Smooth muscle cell (in vitro differentiated cells): ENCODE results near the gene MEGF10. TPM values are rescaled to one million over a fixed set of nuclear protein-coding genes. Genes with fewer than 3 reads are reported as not detected.

ENCODE experiments used
- DNase-seq: peaks from one replicate; lab custom pipeline; 2025; ENCODE audit not compliant: unreplicated experiment; lab: John Stamatoyannopoulos, UW
- H2AFZ ChIP-seq: fragments of 200-600 bp; sonication (generic); 2 replicates; pipeline ENCODE4 v1.6.0; 2016; ENCODE audit warnings: antibody characterized with exemption, low read depth, mild to moderate bottlenecking
- H3F3A ChIP-seq: fragments of 200-600 bp; sonication (generic); 2 replicates; pipeline ENCODE4 v1.6.0; 2017; ENCODE audit warnings: antibody characterized with exemption, low read depth
- H3K27ac ChIP-seq: fragments of 200-600 bp; sonication (generic); 2 replicates; pipeline ENCODE4 v1.5.1; 2016; ENCODE audit warnings: low read depth, mild to moderate bottlenecking
- H3K27me3 ChIP-seq: fragments of 200-600 bp; sonication (generic); 2 replicates; pipeline ENCODE4 v1.6.1; 2016; ENCODE audit warnings: low read depth, mild to moderate bottlenecking
- H3K36me3 ChIP-seq: fragments of 200-600 bp; sonication (generic); 2 replicates; pipeline ENCODE4 v1.5.1; 2016; ENCODE audit warnings: low read depth
- H3K4me1 ChIP-seq: fragments of 200-600 bp; sonication (generic); 2 replicates; pipeline ENCODE4 v1.5.1; 2016; ENCODE audit warnings: low read depth
- H3K4me2 ChIP-seq: fragments of 200-600 bp; sonication (generic); 2 replicates; pipeline ENCODE4 v1.6.0; 2016; ENCODE audit warnings: mild to moderate bottlenecking
- H3K4me3 ChIP-seq: fragments of 200-600 bp; sonication (generic); 2 replicates; pipeline ENCODE4 v1.5.1; 2016; ENCODE audit warnings: mild to moderate bottlenecking
- H3K79me2 ChIP-seq: fragments of 200-600 bp; sonication (generic); 2 replicates; pipeline ENCODE4 v1.6.0; 2016; ENCODE audit warnings: low read depth, mild to moderate bottlenecking
- H3K9ac ChIP-seq: fragments of 200-600 bp; sonication (generic); 2 replicates; pipeline ENCODE4 v1.6.0; 2016; ENCODE audit warnings: low read depth
- H3K9me3 ChIP-seq: fragments of 200-600 bp; sonication (generic); replicated peaks from 2 replicates; pipeline ENCODE4 v1.5.1; 2016; ENCODE audit warnings: low read depth
- H4K20me1 ChIP-seq: fragments of 200-600 bp; sonication (generic); 2 replicates; pipeline ENCODE4 v1.6.0; 2016; ENCODE audit warnings: low read depth
- WGBS: methylation state at CpG from one replicate; pipeline ENCODE4 v1.1.7; 2016; ENCODE audit warnings: low lambda C conversion rate; 5-methylcytosine and 5-hydroxymethylcytosine counted together
- polyA plus RNA-seq: library from polyadenylated mRNA; unstranded; fragments of >200 nt; fragmentation: Nextera tagmentation; extraction: Ambion mirVana; gene quantifications from 2 replicates; pipeline ENCODE4 v1.2.1, GENCODE V29; 2016
- total RNA-seq: library from RNA; depleted of rRNA; stranded (reverse); fragments of >200 nt; gene quantifications from 2 replicates; pipeline ENCODE4 v1.2.3, GENCODE V29; 2014
- TF ChIP-seq, protein P1 (sequence below): fragments of 200-600 bp; sonication (generic); IDR thresholded peaks from 2 replicates; pipeline ENCODE4 v1.5.1; 2017; ENCODE audit warnings: borderline replicate concordance, mild to moderate bottlenecking, antibody characterized with exemption; ENCODE audit not compliant: insufficient read depth, poor library complexity, severe bottlenecking

The MEGF10 gene
- total and polyA plus RNA-seq, 2 experiments from 2014 or later, result 0.83 to 3.6 TPM

DNA sequence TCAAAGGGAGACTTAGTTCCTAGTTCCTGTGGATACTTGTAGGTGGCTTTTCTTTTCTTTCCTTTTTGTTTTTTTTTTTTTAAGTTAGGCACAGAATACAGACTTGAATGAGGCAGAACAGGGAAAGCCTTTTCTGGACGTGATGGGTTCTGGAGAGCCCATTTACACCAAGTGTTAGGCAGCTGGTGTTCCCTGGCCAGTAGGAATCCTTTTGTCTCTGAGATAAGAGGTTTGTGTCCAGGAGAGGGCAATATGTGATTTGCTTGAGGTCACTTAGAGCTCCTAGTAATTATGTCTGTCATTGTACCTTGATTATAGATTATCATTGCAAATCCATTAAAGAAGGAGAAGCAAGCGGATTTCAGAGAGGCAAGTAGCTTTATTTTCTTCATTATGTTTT is 9.1 kb downstream of the MEGF10 start:
- H2AFZ ChIP-seq, result no peak overlapping the region
- no peak overlapping the region for H3K27ac ChIP-seq
- no peaks in the 10 kb centered on the region for H3K4me1 ChIP-seq
- no peaks in the 10 kb centered on the region for H4K20me1 ChIP-seq
- DNase-seq, result no peak
- H3K36me3 ChIP-seq, result no peaks in the 10 kb centered on the region
- H3F3A ChIP-seq, result no peaks in the 10 kb centered on the region
- no peak overlapping the region for H3K4me2 ChIP-seq
- TF ChIP-seq, protein P1, sequence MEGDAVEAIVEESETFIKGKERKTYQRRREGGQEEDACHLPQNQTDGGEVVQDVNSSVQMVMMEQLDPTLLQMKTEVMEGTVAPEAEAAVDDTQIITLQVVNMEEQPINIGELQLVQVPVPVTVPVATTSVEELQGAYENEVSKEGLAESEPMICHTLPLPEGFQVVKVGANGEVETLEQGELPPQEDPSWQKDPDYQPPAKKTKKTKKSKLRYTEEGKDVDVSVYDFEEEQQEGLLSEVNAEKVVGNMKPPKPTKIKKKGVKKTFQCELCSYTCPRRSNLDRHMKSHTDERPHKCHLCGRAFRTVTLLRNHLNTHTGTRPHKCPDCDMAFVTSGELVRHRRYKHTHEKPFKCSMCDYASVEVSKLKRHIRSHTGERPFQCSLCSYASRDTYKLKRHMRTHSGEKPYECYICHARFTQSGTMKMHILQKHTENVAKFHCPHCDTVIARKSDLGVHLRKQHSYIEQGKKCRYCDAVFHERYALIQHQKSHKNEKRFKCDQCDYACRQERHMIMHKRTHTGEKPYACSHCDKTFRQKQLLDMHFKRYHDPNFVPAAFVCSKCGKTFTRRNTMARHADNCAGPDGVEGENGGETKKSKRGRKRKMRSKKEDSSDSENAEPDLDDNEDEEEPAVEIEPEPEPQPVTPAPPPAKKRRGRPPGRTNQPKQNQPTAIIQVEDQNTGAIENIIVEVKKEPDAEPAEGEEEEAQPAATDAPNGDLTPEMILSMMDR, result no peak
- H3K4me3 ChIP-seq, result no peak overlapping the region
- no peaks in the 10 kb centered on the region for H3K9me3 ChIP-seq
- no peaks in the 10 kb centered on the region for H3K27me3 ChIP-seq
- H3K79me2 ChIP-seq, result no peaks in the 10 kb centered on the region
- 53% methylated on average over 2 of the region's 2 CpGs for WGBS
- no peak overlapping the region for H3K9ac ChIP-seq

DNA sequence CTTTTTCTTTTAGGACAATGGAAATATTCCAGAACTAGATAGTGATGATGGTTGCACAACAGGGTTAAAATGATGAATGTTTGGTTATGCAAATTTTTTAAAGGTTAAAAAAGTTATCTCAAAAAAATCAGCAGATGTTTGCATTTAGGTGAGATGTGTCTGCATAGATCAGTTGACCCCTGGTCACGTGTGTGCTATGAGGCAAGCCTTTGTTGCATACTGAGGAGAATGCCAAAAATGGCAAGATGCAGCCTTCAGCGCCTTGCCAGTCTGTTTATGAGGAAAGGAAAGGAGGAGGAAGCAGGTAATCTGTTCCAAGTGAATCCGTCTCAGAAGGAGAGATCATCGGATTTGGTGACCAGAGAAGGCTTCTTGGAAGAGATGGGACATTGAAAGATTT is 11.9 kb downstream of the MEGF10 start:
- Histone ChIP-seq H3K4me3 (no peak overlapping the region), H3F3A (no peaks in the 10 kb centered on the region), H3K4me1 (peaks cover 2% of the 10 kb centered on the region), H3K9ac (no peak overlapping the region), H4K20me1 (no peaks in the 10 kb centered on the region), H3K79me2 (no peaks in the 10 kb centered on the region), H3K9me3 (no peaks in the 10 kb centered on the region), H3K36me3 (no peaks in the 10 kb centered on the region), H3K4me2 (no peak overlapping the region), H2AFZ (no peak overlapping the region), H3K27ac (no peak overlapping the region), H3K27me3 (no peaks in the 10 kb centered on the region)
- TF ChIP-seq, protein P1, result no peak
- WGBS, result 96% methylated on average over 4 of the region's 4 CpGs
- no peak for DNase-seq

DNA sequence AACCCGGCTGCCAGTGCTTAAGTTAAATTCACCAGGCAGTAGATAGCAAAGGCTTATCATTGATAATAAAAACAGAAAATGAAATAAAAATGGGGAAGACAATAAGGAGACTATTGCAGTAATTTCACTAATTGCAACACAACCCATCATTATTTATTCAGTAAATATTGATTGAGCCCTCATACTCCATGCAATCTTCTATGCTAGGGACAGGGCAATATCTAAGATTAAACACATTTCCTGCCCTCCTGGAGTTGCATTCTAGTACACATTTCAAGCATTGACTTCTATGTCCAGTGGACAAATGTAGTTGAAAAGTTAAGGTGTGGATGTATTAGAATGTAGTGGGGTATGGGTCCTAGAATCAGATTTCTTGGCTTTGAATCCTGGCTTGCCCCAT is 12.8 kb downstream of the MEGF10 start:
- TF ChIP-seq, protein P1, result no peak
- H2AFZ ChIP-seq, result no peak overlapping the region
- H3K4me3 ChIP-seq, result no peak overlapping the region
- H3K9me3 ChIP-seq, result no peaks in the 10 kb centered on the region
- no peak overlapping the region for H3K4me2 ChIP-seq
- 100% methylated on average over 1 of the region's 1 CpG for WGBS
- peaks cover 3% of the 10 kb centered on the region for H3K4me1 ChIP-seq
- no peaks in the 10 kb centered on the region for H3F3A ChIP-seq
- H3K9ac ChIP-seq, result no peak overlapping the region
- no peaks in the 10 kb centered on the region for H3K27me3 ChIP-seq
- no peak for DNase-seq
- H4K20me1 ChIP-seq, result no peaks in the 10 kb centered on the region
- no peaks in the 10 kb centered on the region for H3K79me2 ChIP-seq
- no peaks in the 10 kb centered on the region for H3K36me3 ChIP-seq
- H3K27ac ChIP-seq, result no peak overlapping the region

DNA sequence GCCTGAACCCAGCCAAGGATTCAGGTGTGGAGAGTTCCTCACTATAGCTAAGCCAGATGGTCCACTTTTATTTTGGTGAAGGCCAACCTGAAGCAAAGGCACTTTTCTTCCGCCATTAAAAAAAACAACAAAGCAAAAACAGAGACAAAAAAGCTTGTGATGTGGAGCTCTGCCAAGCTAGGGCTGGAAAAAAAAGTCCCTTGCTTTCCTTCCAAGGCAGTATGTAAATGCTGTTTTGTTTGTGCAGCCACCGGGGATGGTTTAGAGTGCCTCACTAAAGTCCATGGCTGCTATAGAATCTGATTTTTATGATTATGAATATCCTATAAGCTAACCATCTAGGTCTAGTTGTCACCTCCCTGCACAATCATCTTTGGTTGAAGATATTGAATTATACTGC is 14.9 kb downstream of the MEGF10 start:
- Histone ChIP-seq H4K20me1 (no peaks in the 10 kb centered on the region), H3K9ac (no peak overlapping the region), H3K4me3 (no peak overlapping the region), H3K4me2 (no peak overlapping the region), H3K79me2 (no peaks in the 10 kb centered on the region), H3F3A (no peaks in the 10 kb centered on the region), H3K27me3 (no peaks in the 10 kb centered on the region), H3K4me1 (peaks cover 3% of the 10 kb centered on the region), H3K27ac (no peak overlapping the region), H3K9me3 (no peaks in the 10 kb centered on the region), H2AFZ (no peak overlapping the region), H3K36me3 (no peaks in the 10 kb centered on the region)
- TF ChIP-seq, protein P1, result no peak
- no peak for DNase-seq
- 44% methylated on average over 2 of the region's 2 CpGs for WGBS
